MM.1S (cell line): Measurements from ENCODE around the gene AP1B1.

Experiments
- DNase-seq: peaks from one replicate; pipeline ENCODE4 v3.0.0-alpha.2; 2015
- H2AFZ ChIP-seq: fragments of 300-600 bp; sonication (generic); 2 replicates; pipeline ENCODE4 v1.6.0; 2016; ENCODE audit warnings: antibody characterized with exemption, low read length
- H3F3A ChIP-seq: fragments of 300-600 bp; sonication (generic); 2 replicates; pipeline ENCODE4 v1.6.1; 2016; ENCODE audit warnings: mild to moderate bottlenecking, antibody characterized with exemption, low read length, moderate library complexity, mixed read lengths; ENCODE audit not compliant: insufficient read depth
- H3K27ac ChIP-seq: fragments of 300-600 bp; sonication (generic); 2 replicates; pipeline ENCODE4 v1.5.1; 2016; ENCODE audit warnings: mild to moderate bottlenecking, low read length
- H3K27me3 ChIP-seq: fragments of 300-600 bp; sonication (generic); replicated peaks from 2 replicates; pipeline ENCODE4 v1.6.0; 2016; ENCODE audit warnings: low read length; ENCODE audit not compliant: insufficient read depth
- H3K36me3 ChIP-seq: fragments of 300-600 bp; sonication (generic); replicated peaks from 2 replicates; pipeline ENCODE4 v1.6.1; 2016; ENCODE audit warnings: mild to moderate bottlenecking, low read length, mixed read lengths; ENCODE audit not compliant: insufficient read depth
- H3K4me1 ChIP-seq: fragments of 300-600 bp; sonication (generic); 2 replicates; pipeline ENCODE4 v1.6.1; 2016; ENCODE audit warnings: low read length, mixed read lengths
- H3K4me2 ChIP-seq: fragments of 300-600 bp; sonication (generic); 2 replicates; pipeline ENCODE4 v1.6.0; 2016; ENCODE audit warnings: low read depth, low read length
- H3K4me3 ChIP-seq: fragments of 300-600 bp; sonication (generic); 2 replicates; pipeline ENCODE4 v1.5.1; 2016; ENCODE audit warnings: low read length, mixed read lengths
- H3K79me2 ChIP-seq: fragments of 300-600 bp; sonication (generic); 2 replicates; pipeline ENCODE4 v1.6.1; 2016; ENCODE audit warnings: mixed run types, low read length, mixed read lengths
- H3K9ac ChIP-seq: fragments of 300-600 bp; sonication (generic); 2 replicates; pipeline ENCODE4 v1.6.1; 2016; ENCODE audit warnings: low read length, mixed read lengths
- H3K9me2 ChIP-seq: fragments of 300-600 bp; sonication (generic); replicated peaks from 2 replicates; pipeline ENCODE4 v1.6.1; 2016; ENCODE audit warnings: mild to moderate bottlenecking, low read length, mixed read lengths; ENCODE audit not compliant: insufficient read depth
- H3K9me3 ChIP-seq: fragments of 300-600 bp; sonication (generic); replicated peaks from 2 replicates; pipeline ENCODE4 v1.6.1; 2016; ENCODE audit warnings: mild to moderate bottlenecking, low read length, mixed read lengths; ENCODE audit not compliant: insufficient read depth
- H4K20me1 ChIP-seq: fragments of 300-600 bp; sonication (generic); 2 replicates; pipeline ENCODE4 v1.6.1; 2016; ENCODE audit warnings: mild to moderate bottlenecking, low read length, moderate library complexity, mixed read lengths; ENCODE audit not compliant: insufficient read depth
- CTCF ChIP-seq: fragments of 300-600 bp; sonication (generic); IDR thresholded peaks from 2 replicates; pipeline ENCODE4 v1.5.1; 2016; ENCODE audit warnings: antibody characterized with exemption, low read length, mixed read lengths
- EZH2 ChIP-seq: fragments of 300-600 bp; sonication (generic); optimal IDR thresholded peaks from 2 replicates; pipeline ENCODE3; 2017; ENCODE audit warnings: low read depth, mild to moderate bottlenecking, antibody characterized with exemption, low read length, mixed read lengths
- EZH2phosphoT487 ChIP-seq: fragments of 300-600 bp; sonication (generic); IDR thresholded peaks from 2 replicates; pipeline ENCODE4 v1.6.1; 2018; ENCODE audit warnings: antibody characterized with exemption, low read length

Gene AP1B1

GRCh38 chr22:29306175-29306834 is 82.1 kb downstream of the AP1B1 start, which contains the start of gene GAS2L1:
Gene GAS2L1 (plus strand): TSS chr22:29306650. CDS start chr22:29308106, 1,456 bp downstream.
- no peak within 1 kb of the TSS for H3K27ac ChIP-seq
- peak within 1 kb of the TSS; percentile 98 for H2AFZ ChIP-seq
- H3K79me2 ChIP-seq = no peaks in the 10 kb centered on the region
- no peaks in the 10 kb centered on the region for H4K20me1 ChIP-seq
- peak within 1 kb of the TSS; percentile 53; the same call in 1 of the 2 replicates for H3K9ac ChIP-seq
- H3K27me3 ChIP-seq = peaks cover under 1% of the 10 kb centered on the region; the same call in 1 of the 2 replicates
- H3K4me1 ChIP-seq = no peaks in the 10 kb centered on the region
- DNase-seq = peak; percentile 58
- no peaks in the 10 kb centered on the region for H3K9me3 ChIP-seq
- peak within 1 kb of the TSS; percentile 77 for H3K4me3 ChIP-seq
- TF ChIP-seq CTCF = peak; percentile 45
- TF ChIP-seq EZH2 = no peak
- no peak for TF ChIP-seq EZH2phosphoT487
- peaks cover 5% of the 10 kb centered on the region; the same call in 1 of the 2 replicates for H3F3A ChIP-seq
- peak within 1 kb of the TSS; percentile 98 for H3K4me2 ChIP-seq
- H3K9me2 ChIP-seq = no peaks in the 10 kb centered on the region
- no peaks in the 10 kb centered on the region for H3K36me3 ChIP-seq

- no peak for TF ChIP-seq EZH2phosphoT487
- TF ChIP-seq EZH2 = no peak
- no peak for TF ChIP-seq CTCF
- no peaks in the 10 kb centered on the region for H3K79me2 ChIP-seq
- H3K27ac ChIP-seq = no peak overlapping the region
- DNase-seq = no peak
- peaks cover 10% of the 10 kb centered on the region for H3F3A ChIP-seq
- 0 out of 2 replicates have a peak overlapping the region, but pooled peaks have one; percentile 77 for H3K4me3 ChIP-seq
- no peaks in the 10 kb centered on the region for H4K20me1 ChIP-seq
- H3K36me3 ChIP-seq = no peaks in the 10 kb centered on the region
- no peaks in the 10 kb centered on the region for H3K9me2 ChIP-seq
- no peak overlapping the region for H3K9ac ChIP-seq
- peak overlapping the region; percentile 98; the same call in 1 of the 2 replicates for H3K4me2 ChIP-seq
- no peak overlapping the region; the same call in 1 of the 2 replicates for H2AFZ ChIP-seq
- H3K4me1 ChIP-seq = no peaks in the 10 kb centered on the region
- H3K27me3 ChIP-seq = no peaks in the 10 kb centered on the region
- H3K9me3 ChIP-seq = no peaks in the 10 kb centered on the region
These were observed 82.6 kb downstream of the AP1B1 start for GRCh38 chr22:29305836-29306174.

DNA sequence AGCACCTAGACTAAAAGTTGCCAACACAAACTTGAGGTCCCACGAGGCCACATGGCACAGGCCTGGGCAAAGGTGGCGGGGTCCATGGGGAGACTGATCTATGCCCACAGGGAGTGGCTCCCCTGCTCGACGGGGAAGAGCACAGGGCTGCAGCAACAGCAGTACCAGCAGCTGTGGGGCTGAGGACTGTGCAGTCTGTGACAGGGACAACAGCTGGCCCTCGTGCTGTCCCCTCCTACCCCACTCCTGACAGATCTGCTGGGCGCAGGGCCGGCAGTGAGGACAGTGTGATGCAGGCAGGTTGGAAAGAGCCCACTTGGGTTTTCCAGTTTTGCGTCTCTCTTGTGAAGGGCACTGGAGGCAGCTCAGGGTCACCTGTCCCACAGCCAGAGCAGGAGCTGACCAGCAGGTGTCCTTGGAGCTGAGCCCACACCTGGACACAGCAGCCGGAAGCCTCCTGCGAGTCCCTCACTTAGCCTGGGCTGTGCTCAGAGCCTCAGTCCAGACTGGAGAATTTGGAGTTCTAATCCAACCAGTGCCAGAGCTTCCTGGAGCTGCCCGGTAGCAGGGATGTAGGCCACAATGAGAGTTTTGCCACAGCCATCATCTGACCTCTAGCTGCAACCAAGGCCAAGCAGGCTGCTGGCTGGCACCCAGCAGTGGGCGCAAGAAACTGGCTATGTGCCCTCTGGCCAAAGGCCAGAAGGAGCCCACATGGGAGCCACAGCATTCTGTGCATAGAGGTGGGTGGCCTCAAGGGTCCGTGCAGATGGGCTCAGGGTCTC is 85.5 kb downstream of the AP1B1 start:
- H3K79me2 ChIP-seq = no peaks in the 10 kb centered on the region
- TF ChIP-seq EZH2phosphoT487 (no peak), EZH2 (no peak), CTCF (no peak)
- peaks cover 13% of the 10 kb centered on the region for H3K36me3 ChIP-seq
- DNase-seq = no peak
- no peaks in the 10 kb centered on the region for H3K9me3 ChIP-seq
- no peak overlapping the region for H3K4me3 ChIP-seq
- H3K9ac ChIP-seq = no peak overlapping the region
- no peaks in the 10 kb centered on the region for H3K27me3 ChIP-seq
- H4K20me1 ChIP-seq = no peaks in the 10 kb centered on the region
- H3K9me2 ChIP-seq = no peaks in the 10 kb centered on the region
- H2AFZ ChIP-seq = no peak overlapping the region
- no peak overlapping the region for H3K27ac ChIP-seq
- no peak overlapping the region for H3K4me2 ChIP-seq
- peaks cover 34% of the 10 kb centered on the region for H3F3A ChIP-seq
- H3K4me1 ChIP-seq = no peaks in the 10 kb centered on the region
